HepG2 (cell line): ENCODE results near the gene ARFGEF3. TPM values are rescaled to one million over a fixed set of nuclear protein-coding genes. Genes with fewer than 3 reads are reported as not detected.

Source experiments
- ATAC-seq: fragments of 200-7000 bp; cut with Tn5 transposase; 3 replicates; pipeline ENCODE4 v1.9.1; 2020; ENCODE audit warnings: mild to moderate bottlenecking, moderate library complexity
- BruUV-seq: library from RNA; stranded (reverse); fragments of 400-500 nt; replicated peaks from 2 replicates; lab custom pipeline; 2021; lab: Mats Ljungman, UMichigan
- CTCF ChIA-PET: fragments of 300-600 bp; formaldehyde crosslinking; extraction: SDS; loops from one replicate; lab custom pipeline; 2021; ENCODE audit warnings: low total read pairs, inconsistent platforms, low intra/inter-chr PET ratio; lab: Yijun Ruan, JAX
- POLR2A ChIA-PET: fragments of 350-600 bp; sonication (Branson Sonifier 250); formaldehyde crosslinking; loops from one replicate; lab custom pipeline; 2020; ENCODE audit warnings: antibody characterized with exemption, inconsistent platforms; lab: Yijun Ruan, JAX
- DNase-seq: peaks from one replicate; pipeline ENCODE4 v3.0.0-alpha.2; 2015; ENCODE audit warnings: low spot score
- FAIRE-seq: peaks from 3 replicates; lab custom pipeline; 2011; peaks lifted over from hg19 to GRCh38; lab: Jason Lieb, UNC
- H2AFZ ChIP-seq: one replicate; pipeline ENCODE4 v1.6.1; 2011; ENCODE audit warnings: low read length, inconsistent platforms
- H3K27ac ChIP-seq: fragments of 300-600 bp; 3 replicates; pipeline ENCODE4 v1.8.0; 2011; ENCODE audit warnings: mixed run types, mild to moderate bottlenecking, mixed read lengths, low read length, inconsistent platforms; ENCODE audit not compliant: insufficient read depth; ENCODE audit errors: extremely low read length
- H3K27me3 ChIP-seq, 2 experiments: fragments of 200-600 bp in 1 of 2; 2 replicates in 1 of 2; 3 replicates in 1 of 2; pipeline versions ENCODE4 v1.6.0 to v1.8.0; 2011; ENCODE audit warnings: low read length in 2 of 2, mild to moderate bottlenecking in 2 of 2, moderate library complexity in 2 of 2, inconsistent platforms in 1 of 2; ENCODE audit not compliant: insufficient read depth in 2 of 2, control insufficient read depth in 1 of 2
- H3K36me3 ChIP-seq, 2 experiments: fragments of 200-600 bp in 1 of 2; replicated peaks in 1 of 2; 2 replicates in 1 of 2; 3 replicates in 1 of 2; pipeline versions ENCODE4 v1.5.1 to v1.8.0; 2011; ENCODE audit warnings: low read length in 2 of 2, inconsistent platforms in 1 of 2; ENCODE audit not compliant: insufficient read depth in 2 of 2, control insufficient read depth in 1 of 2
- H3K4me1 ChIP-seq: 2 replicates; pipeline ENCODE4 v1.5.1; 2012; ENCODE audit warnings: low read length, inconsistent platforms; ENCODE audit not compliant: insufficient read depth
- H3K4me2 ChIP-seq: 2 replicates; pipeline ENCODE4 v1.6.0; 2011; ENCODE audit warnings: low read depth, low read length, inconsistent platforms
- H3K4me3 ChIP-seq, 3 experiments: fragments of 200-600 bp in 1 of 3; sonication (generic), shearing (Covaris generic) in 1 of 3; replicated peaks in 1 of 3; 2 replicates each; pipeline ENCODE4 v1.5.1; 2011 to 2016; ENCODE audit warnings: low read length in 3 of 3, inconsistent platforms in 2 of 3, low read depth in 2 of 3, mild to moderate bottlenecking in 2 of 3, control low read depth in 1 of 3, mixed read lengths in 1 of 3; ENCODE audit not compliant: insufficient read depth in 1 of 3
- H3K79me2 ChIP-seq: one replicate; pipeline ENCODE4 v1.6.1; 2011; ENCODE audit warnings: low read length, inconsistent platforms; ENCODE audit not compliant: insufficient read depth
- H3K9ac ChIP-seq: 2 replicates; pipeline ENCODE4 v1.6.0; 2011; ENCODE audit warnings: mild to moderate bottlenecking, low read depth, low read length, inconsistent platforms; ENCODE audit not compliant: insufficient read depth
- H3K9me3 ChIP-seq: 2 replicates; pipeline ENCODE4 v1.5.1; 2012; ENCODE audit warnings: mild to moderate bottlenecking, low read length
- H4K20me1 ChIP-seq: 2 replicates; pipeline ENCODE4 v1.6.0; 2011; ENCODE audit warnings: inconsistent platforms, mild to moderate bottlenecking, low read length, moderate library complexity; ENCODE audit not compliant: insufficient read depth
- FOXA1 ChIP-seq, 2 experiments: fragments of 450-650 bp in 1 of 2; sonication (generic) in 1 of 2; formaldehyde crosslinking in 1 of 2; IDR thresholded peaks; 2 replicates each; pipeline versions ENCODE4 v1.4.0 to v1.6.1; 2016 to 2020; ENCODE audit warnings: missing genetic modification reagents in 1 of 2
- FOXA3 ChIP-seq: IDR thresholded peaks from 2 replicates; pipeline ENCODE4 v1.6.1; 2016; ENCODE audit warnings: missing genetic modification reagents, missing compliant biosample characterization
- RFX3 ChIP-seq: IDR thresholded peaks from 2 replicates; pipeline ENCODE4 v1.6.1; 2016; ENCODE audit warnings: missing biosample characterization, missing genetic modification reagents
- WGBS: methylation state at CpG from one replicate; pipeline ENCODE4 v1.1.6; 2017; ENCODE audit warnings: low lambda C conversion rate; 5-methylcytosine and 5-hydroxymethylcytosine counted together
- in situ Hi-C: cut with HindIII; loops from 2 replicates; pipeline ENCODE4 v1.10.0; 2017; ENCODE audit warnings: low pct_unique_long_range_greater_than_20kb; ENCODE audit not compliant: extremely low pct_ligation_motif_present
- intact Hi-C: fragments of 100-400 bp; cut with micrococcal nuclease; formaldehyde crosslinking; loops from one replicate; pipeline ENCODE4 v1.10.0; 2022; ENCODE audit not compliant: unreplicated experiment
- polyA plus RNA-seq, 8 experiments: library from polyadenylated mRNA; depleted of rRNA in 3 of 8; stranded (reverse) in 7 of 8; unstranded in 1 of 8; fragments of >200 nt; fragmentation: Illumina TruSeq in 4 of 8; extraction: Trizol in 4 of 8; gene quantifications; 2 replicates each; pipeline versions ENCODE4 v1.2.1 to v1.2.3, GENCODE V29; 2011 to 2016; ENCODE audit warnings: low read depth in 4 of 8, missing spikeins in 1 of 8, mixed read lengths in 1 of 8; ENCODE audit not compliant: insufficient read depth in 1 of 8
- total RNA-seq, 5 experiments: library from RNA; depleted of rRNA; stranded (reverse); fragments of >200 nt; fragmentation: Illumina TruSeq; extraction: Trizol; gene quantifications; 2 replicates each; pipeline ENCODE4 v1.2.3, GENCODE V29; 2016; ENCODE audit warnings: low read depth in 1 of 5
- TF ChIP-seq, protein P1 (sequence below), 2 experiments: fragments of 450-650 bp in 1 of 2; sonication (generic) in 1 of 2; formaldehyde crosslinking; IDR thresholded peaks; 2 replicates each; pipeline versions ENCODE4 v1.5.0 to v1.8.0; 2020 to 2022; ENCODE audit warnings: mild to moderate bottlenecking in 1 of 2, missing genetic modification reagents in 1 of 2
- TF ChIP-seq, protein P2 (sequence below): sonication (generic); formaldehyde crosslinking; IDR thresholded peaks from 2 replicates; pipeline ENCODE4 v1.9.0; 2022; ENCODE audit warnings: low read depth, missing genetic modification reagents
- TF ChIP-seq, protein P3 (sequence below): IDR thresholded peaks from 2 replicates; pipeline ENCODE4 v1.6.1; 2016

ARFGEF3 gene
- total and polyA plus RNA-seq, 2 of the 13 experiments (the other 11 are each of a cell fraction or from before 2014, with no cell fraction given): 0.60 to 2.6 TPM

DNA sequence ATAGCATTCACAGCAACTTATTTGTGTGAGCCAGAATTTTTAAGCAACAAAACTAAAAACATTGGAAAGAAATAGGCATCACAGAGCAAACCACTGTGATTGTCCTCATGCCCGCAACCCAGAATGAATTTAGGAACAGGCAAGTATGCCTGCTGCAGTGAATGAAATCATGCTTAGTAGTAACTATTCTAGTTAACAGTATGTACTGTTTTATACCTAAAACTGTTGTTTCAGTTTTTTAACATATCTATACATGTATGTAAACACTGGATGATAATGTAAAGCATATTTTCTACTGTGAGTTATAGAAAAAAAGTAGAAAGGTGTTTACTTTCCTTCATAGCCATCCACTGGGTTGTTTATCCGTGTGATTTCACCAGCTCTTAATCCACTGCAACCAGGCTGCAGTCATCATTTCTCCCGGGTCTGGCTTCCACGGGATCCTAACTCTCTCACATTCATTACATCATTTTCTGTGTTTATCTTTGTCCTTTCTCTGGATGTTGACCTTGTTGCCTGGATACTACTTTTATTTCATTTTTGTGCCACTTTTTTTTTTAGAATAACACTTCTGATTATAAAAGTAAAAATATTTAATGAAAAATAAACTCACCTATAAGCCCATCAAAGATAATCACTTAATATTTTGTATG, 3.6 kb upstream of the ARFGEF3 start:
- DNase-seq (no peak), ATAC-seq (no peak), FAIRE-seq (no peak)
- in situ Hi-C loops (no loop called here), intact Hi-C loops (no loop called here)
- H3K27me3 ChIP-seq: peaks cover 3 to 40% of the 10 kb centered on the region in 2 experiments; a peak in 4 of 5 replicates
- H3K4me2 ChIP-seq: no peak overlapping the region
- no peaks in the 10 kb centered on the region for H3K36me3 ChIP-seq
- no peak overlapping the region for H3K4me3 ChIP-seq
- BruUV-seq: no TSS peak
- no peaks in the 10 kb centered on the region for H4K20me1 ChIP-seq
- peaks cover 21% of the 10 kb centered on the region for H3K4me1 ChIP-seq
- H3K27ac ChIP-seq: no peak overlapping the region
- 0 out of 2 replicates have a peak, but pooled peaks have one; percentile 48 for TF ChIP-seq RFX3 (CRISPR knock-in tag)
- TF ChIP-seq FOXA3: peak; percentile 66
- no peak for TF ChIP-seq FOXA1 (IDR thresholded peaks at IDR 0.05)
- peak; percentile 40; the same call in 1 of the 2 replicates for TF ChIP-seq FOXA1 (CRISPR knock-in tag; IDR thresholded peaks at IDR 0.05)
- TF ChIP-seq, protein P1, sequence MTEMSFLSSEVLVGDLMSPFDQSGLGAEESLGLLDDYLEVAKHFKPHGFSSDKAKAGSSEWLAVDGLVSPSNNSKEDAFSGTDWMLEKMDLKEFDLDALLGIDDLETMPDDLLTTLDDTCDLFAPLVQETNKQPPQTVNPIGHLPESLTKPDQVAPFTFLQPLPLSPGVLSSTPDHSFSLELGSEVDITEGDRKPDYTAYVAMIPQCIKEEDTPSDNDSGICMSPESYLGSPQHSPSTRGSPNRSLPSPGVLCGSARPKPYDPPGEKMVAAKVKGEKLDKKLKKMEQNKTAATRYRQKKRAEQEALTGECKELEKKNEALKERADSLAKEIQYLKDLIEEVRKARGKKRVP (CRISPR knock-in tag; IDR thresholded peaks at IDR 0.05): 0 out of 4 replicates have a peak, but pooled peaks of 1 of the 2 experiments have one; percentile 41
- TF ChIP-seq, protein P2, sequence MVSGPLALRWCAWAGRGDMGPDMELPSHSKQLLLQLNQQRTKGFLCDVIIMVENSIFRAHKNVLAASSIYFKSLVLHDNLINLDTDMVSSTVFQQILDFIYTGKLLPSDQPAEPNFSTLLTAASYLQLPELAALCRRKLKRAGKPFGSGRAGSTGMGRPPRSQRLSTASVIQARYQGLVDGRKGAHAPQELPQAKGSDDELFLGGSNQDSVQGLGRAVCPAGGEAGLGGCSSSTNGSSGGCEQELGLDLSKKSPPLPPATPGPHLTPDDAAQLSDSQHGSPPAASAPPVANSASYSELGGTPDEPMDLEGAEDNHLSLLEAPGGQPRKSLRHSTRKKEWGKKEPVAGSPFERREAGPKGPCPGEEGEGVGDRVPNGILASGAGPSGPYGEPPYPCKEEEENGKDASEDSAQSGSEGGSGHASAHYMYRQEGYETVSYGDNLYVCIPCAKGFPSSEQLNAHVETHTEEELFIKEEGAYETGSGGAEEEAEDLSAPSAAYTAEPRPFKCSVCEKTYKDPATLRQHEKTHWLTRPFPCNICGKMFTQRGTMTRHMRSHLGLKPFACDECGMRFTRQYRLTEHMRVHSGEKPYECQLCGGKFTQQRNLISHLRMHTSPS (CRISPR knock-in tag): no peak
- TF ChIP-seq, protein P3, sequence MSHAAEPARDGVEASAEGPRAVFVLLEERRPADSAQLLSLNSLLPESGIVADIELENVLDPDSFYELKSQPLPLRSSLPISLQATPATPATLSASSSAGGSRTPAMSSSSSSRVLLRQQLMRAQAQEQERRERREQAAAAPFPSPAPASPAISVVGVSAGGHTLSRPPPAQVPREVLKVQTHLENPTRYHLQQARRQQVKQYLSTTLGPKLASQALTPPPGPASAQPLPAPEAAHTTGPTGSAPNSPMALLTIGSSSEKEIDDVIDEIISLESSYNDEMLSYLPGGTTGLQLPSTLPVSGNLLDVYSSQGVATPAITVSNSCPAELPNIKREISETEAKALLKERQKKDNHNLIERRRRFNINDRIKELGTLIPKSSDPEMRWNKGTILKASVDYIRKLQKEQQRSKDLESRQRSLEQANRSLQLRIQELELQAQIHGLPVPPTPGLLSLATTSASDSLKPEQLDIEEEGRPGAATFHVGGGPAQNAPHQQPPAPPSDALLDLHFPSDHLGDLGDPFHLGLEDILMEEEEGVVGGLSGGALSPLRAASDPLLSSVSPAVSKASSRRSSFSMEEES (CRISPR knock-in tag): no peak
- CTCF ChIA-PET: no interaction called here
- 24% methylated on average over 4 of the region's 4 CpGs for WGBS
- no peaks in the 10 kb centered on the region for H3K79me2 ChIP-seq
- POLR2A ChIA-PET: no interaction called here
- H3K9me3 ChIP-seq: no peaks in the 10 kb centered on the region
- H2AFZ ChIP-seq: no peak overlapping the region
- H3K9ac ChIP-seq: no peak overlapping the region
